HG03432 (cell line): ENCODE data around the gene ARID5B.

Experiments used
- ATAC-seq: cut with Tn5 transposase; IDR thresholded peaks from one replicate; pipeline ENCODE4 v1.9.1; 2021; ENCODE audit warnings: mild to moderate bottlenecking, moderate library complexity; ENCODE audit not compliant: unreplicated experiment

Gene ARID5B

DNA sequence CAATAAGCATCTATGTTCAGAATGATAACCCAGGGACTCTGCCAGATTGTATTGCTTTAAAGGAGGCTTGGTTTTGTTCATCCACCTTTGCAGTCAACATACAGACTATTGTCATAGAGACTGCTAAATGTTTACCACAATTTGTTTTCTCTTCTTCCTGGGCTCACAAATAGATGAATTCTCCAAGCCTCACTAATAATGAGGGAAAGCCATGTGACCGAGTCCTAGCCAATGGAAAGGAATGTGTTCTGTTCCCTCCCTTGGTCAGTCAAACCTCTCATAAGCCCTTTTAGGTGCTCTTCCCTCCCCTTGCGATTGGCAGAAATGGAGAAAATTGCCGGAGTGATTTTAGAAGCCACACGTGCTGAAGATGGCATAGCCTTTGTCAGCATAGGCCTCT, 230.2 kb downstream of the ARID5B start:
- ATAC-seq, result no peak

DNA sequence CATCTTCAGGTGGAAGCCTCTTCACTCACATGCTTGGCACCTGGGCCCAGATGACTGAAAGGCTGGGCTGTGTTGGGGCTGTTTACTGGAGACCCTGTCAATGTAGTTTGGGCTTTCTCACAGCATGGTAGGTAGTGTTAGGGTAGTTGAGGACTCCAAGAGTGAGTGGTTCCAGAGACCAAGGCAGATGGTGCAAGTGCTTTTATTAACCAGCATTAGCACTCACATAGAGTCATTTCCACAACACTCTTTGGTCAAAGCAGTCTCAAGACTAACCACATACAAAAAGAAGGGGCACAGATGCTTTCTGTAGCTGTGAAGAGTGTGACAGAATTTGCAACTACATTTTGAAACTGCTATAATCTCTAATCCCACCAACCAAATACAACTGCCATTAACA, 232.1 kb downstream of the ARID5B start:
- peak; percentile 96 for ATAC-seq

DNA sequence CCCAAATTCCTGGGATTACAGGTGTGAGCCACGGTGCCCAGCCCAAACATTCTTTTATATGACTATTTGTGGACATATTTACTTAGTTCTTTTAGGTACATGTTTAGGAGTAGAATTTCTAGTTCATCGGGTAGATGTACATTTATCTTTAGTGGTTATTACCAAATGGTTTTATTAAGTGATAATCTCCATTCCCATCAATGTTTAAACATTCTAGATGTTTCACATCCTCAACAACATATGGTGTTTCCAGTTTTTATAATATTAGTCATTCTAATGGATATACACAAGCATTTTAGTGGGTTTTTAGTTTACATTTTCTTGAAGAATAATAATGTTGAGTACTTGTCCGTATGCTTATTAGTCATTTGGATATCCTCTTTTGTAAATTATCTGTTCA, 235.4 kb downstream of the ARID5B start:
- ATAC-seq, result no peak
